ENCODE measurements around the gene SLCO1B3. TPM values are rescaled to one million over a fixed set of nuclear protein-coding genes. Genes with fewer than 3 reads are reported as not detected.
A peak's percentile ranks its signal among the peaks of the same experiment; 100 is the strongest.

SLCO1B3 gene
- total RNA-seq, 1 donor from 2014 or later: not detected

DNA sequence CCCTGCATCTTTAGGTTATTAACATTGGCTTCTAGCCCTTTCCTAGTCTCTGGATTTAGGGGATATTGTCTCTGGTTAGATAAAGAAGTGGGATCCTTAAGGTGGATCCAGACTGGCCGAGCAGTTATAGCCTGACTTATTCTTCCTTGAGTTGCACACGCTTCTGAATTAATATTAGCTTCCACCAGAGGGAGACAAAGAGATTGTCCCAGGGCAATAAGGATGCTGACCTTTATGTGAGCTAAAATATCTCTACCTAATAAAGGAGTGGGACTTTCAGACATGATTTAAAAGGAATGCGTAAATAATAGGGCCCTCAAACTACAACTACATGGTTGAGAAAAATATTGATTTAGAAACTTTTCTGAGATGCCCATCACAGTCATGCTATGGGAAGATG lies 139.7 kb downstream of the SLCO1B3 start:
- no peaks in the 10 kb centered on the region for H3K27me3 ChIP-seq
- H3K9me3 ChIP-seq: no peaks in the 10 kb centered on the region
- intact Hi-C loops (cut with DNase I): no loop called here

DNA sequence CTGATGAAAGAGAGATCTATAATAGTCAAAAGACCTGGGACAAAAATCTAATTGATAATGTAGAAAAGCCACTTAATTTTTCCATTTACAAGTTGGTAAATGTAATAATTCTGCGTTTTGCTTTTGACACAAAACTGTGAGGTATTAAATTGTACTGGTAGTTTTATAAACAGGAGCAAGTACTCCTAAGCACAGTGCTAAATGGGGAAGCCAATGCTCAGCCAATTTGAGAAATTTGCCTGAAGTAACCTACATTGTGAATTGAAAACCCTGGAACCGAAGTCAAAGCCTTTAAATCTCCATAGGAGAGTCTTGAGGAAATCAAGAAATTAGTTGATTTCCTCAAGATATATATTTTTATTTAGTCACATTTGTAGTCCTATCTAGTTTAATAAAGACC lies 152.8 kb downstream of the SLCO1B3 start:
- TF ChIP-seq, protein P1, sequence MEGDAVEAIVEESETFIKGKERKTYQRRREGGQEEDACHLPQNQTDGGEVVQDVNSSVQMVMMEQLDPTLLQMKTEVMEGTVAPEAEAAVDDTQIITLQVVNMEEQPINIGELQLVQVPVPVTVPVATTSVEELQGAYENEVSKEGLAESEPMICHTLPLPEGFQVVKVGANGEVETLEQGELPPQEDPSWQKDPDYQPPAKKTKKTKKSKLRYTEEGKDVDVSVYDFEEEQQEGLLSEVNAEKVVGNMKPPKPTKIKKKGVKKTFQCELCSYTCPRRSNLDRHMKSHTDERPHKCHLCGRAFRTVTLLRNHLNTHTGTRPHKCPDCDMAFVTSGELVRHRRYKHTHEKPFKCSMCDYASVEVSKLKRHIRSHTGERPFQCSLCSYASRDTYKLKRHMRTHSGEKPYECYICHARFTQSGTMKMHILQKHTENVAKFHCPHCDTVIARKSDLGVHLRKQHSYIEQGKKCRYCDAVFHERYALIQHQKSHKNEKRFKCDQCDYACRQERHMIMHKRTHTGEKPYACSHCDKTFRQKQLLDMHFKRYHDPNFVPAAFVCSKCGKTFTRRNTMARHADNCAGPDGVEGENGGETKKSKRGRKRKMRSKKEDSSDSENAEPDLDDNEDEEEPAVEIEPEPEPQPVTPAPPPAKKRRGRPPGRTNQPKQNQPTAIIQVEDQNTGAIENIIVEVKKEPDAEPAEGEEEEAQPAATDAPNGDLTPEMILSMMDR (IDR thresholded peaks at IDR 0.05): no peak
- Histone ChIP-seq H3K27me3 (no peaks in the 10 kb centered on the region), H3K4me3 (no peak overlapping the region), H3K9me3 (no peaks in the 10 kb centered on the region), H3K36me3 (no peaks in the 10 kb centered on the region), H3K27ac (no peak overlapping the region), H3K4me1 (peaks cover 0 to 3% of the 10 kb centered on the region in 2 donors)
- intact Hi-C loops (cut with DNase I): no loop called here
- no peak for DNase-seq (ENCODE audit: low spot score in 2 of 2)

More for the DNA sequence above, 139.7 kb downstream of the SLCO1B3 start:
- Histone ChIP-seq H3K27ac (no peak overlapping the region), H3K36me3 (no peaks in the 10 kb centered on the region), H3K4me3 (no peak overlapping the region), H3K4me1 (no peaks in the 10 kb centered on the region)
- no peak for DNase-seq (ENCODE audit: low spot score in 2 of 2)
- TF ChIP-seq, protein P1 (IDR thresholded peaks at IDR 0.05): peak in 2 of 3 experiments; percentile 19 to 22

DNA sequence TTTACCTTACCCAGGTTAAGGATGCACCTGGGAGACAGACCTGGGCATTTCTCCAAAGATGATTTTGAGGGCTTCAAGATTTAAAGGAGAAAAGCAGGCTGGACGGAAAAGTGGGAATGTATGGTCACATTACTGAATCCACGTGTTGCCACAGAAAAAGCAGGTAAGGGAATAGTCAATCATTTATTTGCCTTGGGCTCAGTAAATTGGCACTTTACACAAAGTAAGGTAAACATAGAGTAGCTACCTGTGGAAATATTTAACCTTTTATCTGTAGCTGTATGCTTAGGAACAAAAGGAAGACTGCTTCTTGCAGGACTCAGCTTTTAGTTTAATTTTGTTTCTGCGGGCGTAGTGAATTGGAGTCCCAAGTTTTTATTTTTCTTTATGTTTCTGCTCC lies 153.3 kb downstream of the SLCO1B3 start:
- Histone ChIP-seq H3K27me3 (no peaks in the 10 kb centered on the region), H3K9me3 (no peaks in the 10 kb centered on the region), H3K36me3 (no peaks in the 10 kb centered on the region), H3K27ac (no peak overlapping the region), H3K4me1 (peaks cover 0 to 3% of the 10 kb centered on the region in 2 donors), H3K4me3 (no peak overlapping the region)
- DNase-seq (ENCODE audit: low spot score in 2 of 2): no peak
- intact Hi-C loops (cut with DNase I): no loop called here
- TF ChIP-seq, protein P1 (IDR thresholded peaks at IDR 0.05): no peak

Other genes starting within 250 kb of the SLCO1B3 start
- not detected for gene SLCO1C1, start 115.4 kb upstream of the SLCO1B3 start, total RNA-seq

All from ascending aorta (tissue), 2 donors.